OCI-LY3 (cell line): Measurements from ENCODE around the gene GALNTL6.

ENCODE experiments used
- EZH2phosphoT487 ChIP-seq: fragments of 200-600 bp; shearing (Covaris generic); IDR thresholded peaks from 2 replicates; pipeline ENCODE4 v1.6.1; 2018; ENCODE audit warnings: antibody characterized with exemption, mixed run types, low read depth
- TF ChIP-seq, protein P1 (sequence below): fragments of 200-600, 300-600 bp; sonication (generic); IDR thresholded peaks from 2 replicates; pipeline ENCODE4 v1.5.1; 2014; ENCODE audit warnings: antibody characterized with exemption, low read length, low read depth

DNA sequence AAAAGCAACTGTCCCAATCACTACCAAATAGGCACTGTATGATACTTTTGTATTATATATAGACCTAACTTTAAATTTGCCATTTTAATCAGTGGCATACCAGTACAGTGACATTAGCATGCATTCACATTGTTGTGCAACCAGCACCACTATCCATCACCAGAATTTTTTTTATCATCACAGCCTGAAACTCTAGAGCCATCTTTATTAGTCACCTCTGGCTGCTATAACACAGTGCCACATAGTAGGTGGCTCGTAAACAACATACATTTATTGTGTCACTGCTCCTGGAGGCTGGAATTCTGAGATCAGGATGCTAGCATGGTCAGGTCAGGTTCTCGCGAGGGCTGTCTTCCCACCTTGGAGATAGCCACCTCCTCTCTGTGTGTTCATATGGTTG lies 1167.0 kb downstream of the GALNTL6 start:
- TF ChIP-seq, protein P1, sequence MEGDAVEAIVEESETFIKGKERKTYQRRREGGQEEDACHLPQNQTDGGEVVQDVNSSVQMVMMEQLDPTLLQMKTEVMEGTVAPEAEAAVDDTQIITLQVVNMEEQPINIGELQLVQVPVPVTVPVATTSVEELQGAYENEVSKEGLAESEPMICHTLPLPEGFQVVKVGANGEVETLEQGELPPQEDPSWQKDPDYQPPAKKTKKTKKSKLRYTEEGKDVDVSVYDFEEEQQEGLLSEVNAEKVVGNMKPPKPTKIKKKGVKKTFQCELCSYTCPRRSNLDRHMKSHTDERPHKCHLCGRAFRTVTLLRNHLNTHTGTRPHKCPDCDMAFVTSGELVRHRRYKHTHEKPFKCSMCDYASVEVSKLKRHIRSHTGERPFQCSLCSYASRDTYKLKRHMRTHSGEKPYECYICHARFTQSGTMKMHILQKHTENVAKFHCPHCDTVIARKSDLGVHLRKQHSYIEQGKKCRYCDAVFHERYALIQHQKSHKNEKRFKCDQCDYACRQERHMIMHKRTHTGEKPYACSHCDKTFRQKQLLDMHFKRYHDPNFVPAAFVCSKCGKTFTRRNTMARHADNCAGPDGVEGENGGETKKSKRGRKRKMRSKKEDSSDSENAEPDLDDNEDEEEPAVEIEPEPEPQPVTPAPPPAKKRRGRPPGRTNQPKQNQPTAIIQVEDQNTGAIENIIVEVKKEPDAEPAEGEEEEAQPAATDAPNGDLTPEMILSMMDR: no peak
- TF ChIP-seq EZH2phosphoT487: no peak
